AG04449 (cell line): ENCODE data around the gene ITGA6.

ENCODE experiments used
- CTCF ChIA-PET: fragments of 350-600 bp; formaldehyde crosslinking; extraction: SDS; loops from one replicate; lab custom pipeline; 2021; ENCODE audit warnings: antibody characterized with exemption; lab: Yijun Ruan, JAX
- POLR2A ChIA-PET: fragments of 400-600, 350-600 bp; formaldehyde crosslinking; extraction: SDS; loops from one replicate; lab custom pipeline; 2020; ENCODE audit warnings: antibody characterized with exemption, inconsistent platforms; lab: Yijun Ruan, JAX
- DNase-seq: peaks from one replicate; pipeline ENCODE4 v3.0.0-alpha.2; 2010; ENCODE audit warnings: low read depth, low spot score
- H3K4me3 ChIP-seq: 2 replicates; pipeline ENCODE4 v1.5.1; 2011; ENCODE audit warnings: low read depth, mild to moderate bottlenecking, control low read depth, low read length
- TF ChIP-seq, protein P1 (sequence below): IDR thresholded peaks from one replicate; pipeline ENCODE4 v1.5.1; 2011; ENCODE audit warnings: mild to moderate bottlenecking, moderate library complexity, low read length, control low read depth, inconsistent platforms; ENCODE audit not compliant: insufficient read depth; ENCODE audit errors: missing control alignments

Gene ITGA6

DNA sequence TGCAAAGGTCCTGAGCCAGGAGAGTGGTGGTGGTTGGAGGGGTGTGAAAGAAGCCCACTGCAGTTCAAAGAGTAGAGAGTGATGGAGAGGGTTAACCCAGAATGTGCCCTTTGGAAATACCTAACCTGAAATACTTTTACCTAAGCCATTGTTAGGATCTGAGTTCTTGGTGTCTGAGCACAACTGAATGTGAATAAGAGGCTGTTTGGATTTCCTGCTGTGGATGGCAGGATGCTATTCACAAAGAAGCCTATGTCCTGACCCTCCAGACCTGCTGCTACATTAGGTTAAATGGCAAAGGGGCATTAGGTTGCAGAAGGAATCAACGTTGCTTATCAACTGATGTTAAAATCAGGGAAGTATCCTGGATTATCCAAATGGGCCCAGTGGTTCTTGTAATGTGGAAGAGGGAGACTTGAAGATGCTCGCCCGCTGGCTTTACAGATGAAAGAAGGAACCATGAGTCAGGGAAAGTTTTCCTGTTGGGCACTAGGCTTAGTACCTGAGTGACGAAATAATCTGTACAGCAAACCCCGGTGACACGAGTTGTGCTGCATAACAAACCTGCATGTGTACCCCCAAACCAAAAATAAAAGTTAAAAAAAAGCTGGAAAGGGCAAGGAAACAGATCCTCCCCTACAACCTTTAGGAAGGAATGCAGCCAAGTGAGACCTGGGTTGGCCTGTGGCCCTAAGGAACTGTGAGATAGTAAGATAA, 27.2 kb downstream of the ITGA6 start:
- TF ChIP-seq, protein P1, sequence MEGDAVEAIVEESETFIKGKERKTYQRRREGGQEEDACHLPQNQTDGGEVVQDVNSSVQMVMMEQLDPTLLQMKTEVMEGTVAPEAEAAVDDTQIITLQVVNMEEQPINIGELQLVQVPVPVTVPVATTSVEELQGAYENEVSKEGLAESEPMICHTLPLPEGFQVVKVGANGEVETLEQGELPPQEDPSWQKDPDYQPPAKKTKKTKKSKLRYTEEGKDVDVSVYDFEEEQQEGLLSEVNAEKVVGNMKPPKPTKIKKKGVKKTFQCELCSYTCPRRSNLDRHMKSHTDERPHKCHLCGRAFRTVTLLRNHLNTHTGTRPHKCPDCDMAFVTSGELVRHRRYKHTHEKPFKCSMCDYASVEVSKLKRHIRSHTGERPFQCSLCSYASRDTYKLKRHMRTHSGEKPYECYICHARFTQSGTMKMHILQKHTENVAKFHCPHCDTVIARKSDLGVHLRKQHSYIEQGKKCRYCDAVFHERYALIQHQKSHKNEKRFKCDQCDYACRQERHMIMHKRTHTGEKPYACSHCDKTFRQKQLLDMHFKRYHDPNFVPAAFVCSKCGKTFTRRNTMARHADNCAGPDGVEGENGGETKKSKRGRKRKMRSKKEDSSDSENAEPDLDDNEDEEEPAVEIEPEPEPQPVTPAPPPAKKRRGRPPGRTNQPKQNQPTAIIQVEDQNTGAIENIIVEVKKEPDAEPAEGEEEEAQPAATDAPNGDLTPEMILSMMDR, result no peak
- CTCF ChIA-PET, result interaction anchor here (0.8 to 16.8 kb wide), 3 partner anchors 9 to 13 kb away, joined by 3 to 226 read pairs (median 21); no protein-coding TSS in a partner anchor

GRCh38 chr2:172455121-172455515, 27.7 kb downstream of the ITGA6 start:
- CTCF ChIA-PET, result interaction anchor here (0.8 to 15.0 kb wide), 6 partner anchors 9 to 281 kb away, joined by 3 to 662 read pairs (median 4); no protein-coding TSS in a partner anchor
- no peak overlapping the region for H3K4me3 ChIP-seq
- POLR2A ChIA-PET, result no interaction called here
- TF ChIP-seq, protein P1, result no peak
- no peak for DNase-seq

More for the DNA sequence above, 27.2 kb downstream of the ITGA6 start:
- POLR2A ChIA-PET, result no interaction called here
- no peak overlapping the region for H3K4me3 ChIP-seq
- no peak for DNase-seq

DNA sequence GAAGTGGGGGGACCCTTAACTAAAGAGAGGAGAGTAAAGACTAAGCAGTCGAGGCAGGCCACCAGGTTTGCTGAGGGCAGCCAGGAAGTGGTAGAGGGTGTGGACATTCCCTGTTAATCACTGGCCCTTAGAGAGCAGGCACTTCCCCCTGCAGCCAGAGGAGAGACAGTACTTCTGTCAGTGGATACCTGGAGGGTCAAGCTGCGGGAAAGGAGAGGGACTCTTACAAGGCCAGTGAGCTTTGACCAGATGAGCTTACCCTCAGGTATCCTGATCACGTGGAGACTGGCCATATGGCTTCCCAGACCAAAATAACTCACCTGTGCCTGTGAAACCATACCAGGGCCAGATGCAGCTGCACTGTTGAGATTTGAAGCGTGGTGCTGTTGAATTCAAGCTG, 28.6 kb downstream of the ITGA6 start:
- ChIA-PET CTCF (interaction anchor here (0.9 to 15.0 kb wide), 8 partner anchors 9 to 281 kb away, joined by 3 to 662 read pairs (median 3); no protein-coding TSS in a partner anchor), POLR2A (no interaction called here)
- no peak for DNase-seq
- TF ChIP-seq, protein P1, result no peak
- H3K4me3 ChIP-seq, result no peak overlapping the region

DNA sequence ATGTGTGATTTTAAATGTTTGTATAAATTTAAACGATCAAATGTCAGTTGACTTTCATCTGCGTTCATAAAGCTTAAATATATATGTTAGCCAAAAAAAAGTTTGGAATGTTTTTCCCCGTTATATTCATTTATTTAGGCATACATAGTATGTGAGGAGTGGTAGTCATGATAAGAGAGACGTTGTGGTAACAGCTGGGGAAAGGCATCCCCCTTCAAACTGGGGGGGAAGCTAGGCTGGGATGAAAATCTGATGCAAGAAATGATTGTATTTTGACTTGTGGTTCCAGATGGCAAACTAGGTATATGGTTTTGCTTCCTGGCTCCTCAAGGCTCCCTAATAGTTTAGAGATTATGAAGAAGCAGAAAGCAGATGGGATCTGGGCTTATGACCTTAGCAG, 30.1 kb downstream of the ITGA6 start:
- POLR2A ChIA-PET, result no interaction called here
- TF ChIP-seq, protein P1, result no peak
- no peak for DNase-seq
- H3K4me3 ChIP-seq, result no peak overlapping the region
- CTCF ChIA-PET, result interaction anchor here (0.6 to 15.0 kb wide), 3 partner anchors 216 to 283 kb away, joined by 3 to 662 read pairs (median 4); no protein-coding TSS in a partner anchor

DNA sequence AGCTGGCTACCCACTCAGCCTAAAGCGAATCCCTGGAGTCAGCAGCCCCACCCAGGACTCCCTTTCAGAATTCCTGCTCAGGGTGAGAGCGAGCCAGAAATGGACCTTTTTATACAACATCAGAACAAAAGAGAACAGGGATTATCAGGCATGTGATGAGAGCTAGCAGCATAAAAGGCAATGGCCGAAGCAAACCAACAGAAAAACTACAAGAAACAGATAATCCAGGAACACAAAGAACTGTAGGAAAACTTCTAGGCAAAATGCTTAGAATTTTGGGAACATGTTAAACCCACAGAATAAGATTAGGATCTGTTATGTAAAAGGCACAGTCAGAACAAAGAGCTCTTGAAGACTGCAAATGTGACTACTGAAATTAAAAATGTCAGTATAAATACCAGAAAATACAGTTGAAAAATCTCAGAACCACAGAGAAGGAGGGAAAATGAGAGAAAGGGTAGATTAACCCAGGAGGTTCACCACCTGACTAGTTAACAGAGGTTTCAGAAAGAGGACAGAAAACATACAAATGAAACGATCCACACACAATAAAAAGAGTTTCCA, 31.3 kb downstream of the ITGA6 start:
- ChIA-PET CTCF (interaction anchor here (1.0 to 15.0 kb wide), 5 partner anchors 9 to 284 kb away, joined by 3 to 662 read pairs (median 5); no protein-coding TSS in a partner anchor), POLR2A (no interaction called here)
- H3K4me3 ChIP-seq, result no peak overlapping the region
- no peak for DNase-seq
- TF ChIP-seq, protein P1, result no peak

GRCh38 chr2:172460780-172461201, 33.4 kb downstream of the ITGA6 start:
- ChIA-PET POLR2A (interaction anchor here (0.9 to 1.4 kb wide), 3 partner anchors 8 to 229 kb away, joined by 3 to 5 read pairs (median 5); no protein-coding TSS in a partner anchor), CTCF (interaction anchor here (0.8 to 15.0 kb wide), 36 partner anchors 11 to 882 kb away, joined by 3 to 662 read pairs (median 11); partner anchors contain the start of gene ITGA6)
- no peak for DNase-seq
- TF ChIP-seq, protein P1, result no peak
- no peak overlapping the region for H3K4me3 ChIP-seq
